PFSK-1 (cell line): Measurements from ENCODE around the gene LIAS.

Source experiments
- FOXP2 ChIP-seq: optimal IDR thresholded peaks from 2 replicates; pipeline ENCODE3; 2011; ENCODE audit warnings: borderline replicate concordance, control low read depth, inconsistent platforms; ENCODE audit not compliant: insufficient read depth; ENCODE audit errors: extremely low read length, extremely low read depth
- POLR2AphosphoS5 ChIP-seq: IDR thresholded peaks from 2 replicates; pipeline ENCODE4 v1.6.1; 2012; ENCODE audit warnings: low read depth, mild to moderate bottlenecking, control low read depth, low read length, moderate library complexity
- REST ChIP-seq, 2 experiments: IDR thresholded peaks; 2 replicates each; pipeline versions ENCODE4 v1.6.1 to v1.8.0; 2011 to 2012; ENCODE audit warnings: low read depth in 2 of 2, low read length in 2 of 2, control low read depth in 1 of 2, inconsistent platforms in 1 of 2, mild to moderate bottlenecking in 1 of 2, moderate library complexity in 1 of 2; ENCODE audit not compliant: insufficient read depth in 1 of 2
- SIN3A ChIP-seq: IDR thresholded peaks from 2 replicates; pipeline ENCODE4 v1.6.1; 2012; ENCODE audit warnings: mild to moderate bottlenecking, low read length, moderate library complexity, borderline replicate concordance; ENCODE audit not compliant: insufficient read depth
- TAF1 ChIP-seq: IDR thresholded peaks from 2 replicates; pipeline ENCODE4 v1.6.1; 2012; ENCODE audit warnings: low read length, control low read depth, borderline replicate concordance; ENCODE audit not compliant: insufficient read depth

The LIAS gene

GRCh38 chr4:39490322-39490721 lies 31.5 kb downstream of the LIAS start:
- no peak for TF ChIP-seq TAF1
- no peak for TF ChIP-seq POLR2AphosphoS5
- no peak for TF ChIP-seq REST (IDR thresholded peaks at IDR 0.05; ENCODE audit: insufficient read depth in 1 of 2, low read depth in 2 of 2, low read length in 2 of 2)
- no peak for TF ChIP-seq FOXP2
- no peak for TF ChIP-seq SIN3A

GRCh38 chr4:39494354-39494753 lies 35.5 kb downstream of the LIAS start:
- TF ChIP-seq FOXP2 = no peak
- no peak for TF ChIP-seq POLR2AphosphoS5
- no peak for TF ChIP-seq REST (IDR thresholded peaks at IDR 0.05; ENCODE audit: insufficient read depth in 1 of 2, low read depth in 2 of 2, low read length in 2 of 2)
- TF ChIP-seq SIN3A = no peak
- TF ChIP-seq TAF1 = no peak

GRCh38 chr4:39495446-39496213 lies 36.8 kb downstream of the LIAS start:
- TF ChIP-seq REST (IDR thresholded peaks at IDR 0.05; ENCODE audit: insufficient read depth in 1 of 2, low read depth in 2 of 2, low read length in 2 of 2) = no peak
- no peak for TF ChIP-seq SIN3A
- no peak for TF ChIP-seq FOXP2
- TF ChIP-seq TAF1 = no peak
- no peak for TF ChIP-seq POLR2AphosphoS5

GRCh38 chr4:39497909-39498726 lies 39.3 kb downstream of the LIAS start:
- TF ChIP-seq FOXP2 (no peak), REST (IDR thresholded peaks at IDR 0.05; ENCODE audit: insufficient read depth in 1 of 2, low read depth in 2 of 2, low read length in 2 of 2) (no peak), TAF1 (no peak), SIN3A (no peak), POLR2AphosphoS5 (no peak)
